Measurements from ENCODE around the gene IFNA21.
"Not testable (repeated sequence)": the region's sequence is repeated elsewhere in the genome, so short reads cannot be mapped to it uniquely, and the experiment has no call there.

GRCh38 chr9:21182810-21183736 is 16.6 kb upstream of the IFNA21 start:
- not testable (repeated sequence) for TF ChIP-seq ZNF274 (IDR thresholded peaks at IDR 0.05; ENCODE audit: low read depth, low read length); SUZ12 (IDR thresholded peaks at IDR 0.05; ENCODE audit: extremely low read depth, insufficient read depth, insufficient read length)

Measured in NT2/D1 (cell line).